Hippocampal formation (tissue), 2 donors: ENCODE data around the gene MAGI2.
"Not testable (repeated sequence)": the region's sequence is repeated elsewhere in the genome, so short reads cannot be mapped to it uniquely, and the experiment has no call there.

Experiments used
- DNase-seq, 2 donors: peaks; one replicate each; lab custom pipeline; 2025; lab: John Stamatoyannopoulos, UW

The MAGI2 gene

GRCh38 chr7:79157281-79157680, 296.2 kb downstream of the MAGI2 start:
- DNase-seq: no peak

GRCh38 chr7:79149831-79150230, 303.6 kb downstream of the MAGI2 start:
- DNase-seq: no peak

DNA sequence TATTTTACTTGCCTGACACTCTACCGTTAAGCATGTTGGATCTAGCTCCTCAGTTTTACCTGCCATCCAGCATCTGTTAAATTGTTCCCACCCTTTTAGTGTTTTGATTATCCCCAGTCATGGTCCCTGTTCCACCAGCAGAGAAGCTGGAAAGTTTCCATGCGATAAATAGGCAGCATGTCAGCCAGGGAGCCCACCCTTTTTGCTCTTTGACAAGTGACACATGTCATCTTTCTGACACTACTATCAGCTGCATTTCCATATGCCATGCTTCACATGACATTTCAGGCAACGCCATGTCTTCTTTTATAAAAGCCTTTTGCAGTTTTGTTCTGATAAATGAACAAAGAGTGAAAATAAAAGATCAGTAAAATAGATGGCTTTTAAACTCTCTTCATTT, 310.8 kb downstream of the MAGI2 start:
- no peak for DNase-seq

DNA sequence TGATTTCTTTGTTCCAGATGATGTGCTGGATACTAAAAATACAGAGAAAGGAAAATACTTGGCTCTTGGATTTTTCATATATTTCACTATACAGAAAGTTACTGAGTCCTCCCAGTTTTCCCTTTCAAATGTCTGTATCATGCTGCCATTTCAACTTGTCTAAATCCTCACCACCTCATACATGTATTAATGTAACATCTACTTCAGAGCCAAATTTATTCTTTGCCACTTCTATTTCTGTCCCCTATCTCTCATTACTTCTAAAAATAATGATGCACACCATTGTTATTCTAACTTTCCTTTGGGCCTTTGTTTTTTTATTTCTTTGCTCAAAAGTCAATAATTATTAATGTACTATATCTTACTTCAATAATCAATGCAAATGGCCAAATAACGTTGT, 312.2 kb downstream of the MAGI2 start:
- no peak for DNase-seq

GRCh38 chr7:79137942-79138341, 315.5 kb downstream of the MAGI2 start:
- DNase-seq: no peak

GRCh38 chr7:79132844-79133451, 320.5 kb downstream of the MAGI2 start:
- no peak for DNase-seq

- no peak for DNase-seq
These were observed 322.8 kb downstream of the MAGI2 start for GRCh38 chr7:79130715-79131114.

DNA sequence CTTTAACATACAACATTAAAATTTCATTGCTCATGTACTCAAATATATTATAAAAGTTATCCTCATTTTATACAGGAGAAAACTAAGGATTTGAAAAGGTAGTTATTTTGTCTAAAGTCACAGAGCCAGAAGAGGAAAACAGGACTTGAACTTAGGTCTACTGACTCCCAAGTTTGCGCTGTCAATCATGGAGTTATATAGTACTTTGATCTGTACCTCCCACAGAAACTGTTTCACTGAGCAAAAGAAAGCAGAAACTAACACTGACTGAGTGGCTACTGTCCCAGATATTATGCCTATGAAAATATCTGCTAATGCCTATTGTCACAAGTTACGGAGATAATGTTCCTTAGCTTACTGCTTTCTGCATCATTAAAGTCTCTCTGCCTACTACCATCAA, 329.1 kb downstream of the MAGI2 start:
- DNase-seq: no peak

- no peak for DNase-seq
These were observed 335.3 kb downstream of the MAGI2 start for GRCh38 chr7:79118143-79118542.

DNA sequence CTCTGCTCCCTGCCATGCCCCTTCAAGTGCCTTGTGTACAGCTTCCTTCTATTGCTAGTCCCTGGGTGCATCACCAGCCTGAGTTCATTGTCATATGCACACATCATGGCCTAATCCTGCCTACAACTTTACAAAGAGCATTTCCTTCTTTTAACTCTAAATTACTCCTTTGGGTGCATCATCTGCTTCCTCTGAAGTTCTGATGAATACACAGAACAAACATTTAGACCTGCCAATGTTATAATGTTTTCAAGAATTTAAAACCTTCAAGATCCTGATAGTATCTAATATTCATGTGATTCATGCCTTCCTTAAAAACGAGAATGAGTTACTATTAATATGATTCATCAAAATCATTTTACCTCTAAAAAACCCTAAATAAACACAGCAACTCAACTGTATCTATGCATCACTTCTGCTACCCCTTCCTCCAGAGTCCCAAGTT, 357.1 kb downstream of the MAGI2 start:
- no peak for DNase-seq

DNA sequence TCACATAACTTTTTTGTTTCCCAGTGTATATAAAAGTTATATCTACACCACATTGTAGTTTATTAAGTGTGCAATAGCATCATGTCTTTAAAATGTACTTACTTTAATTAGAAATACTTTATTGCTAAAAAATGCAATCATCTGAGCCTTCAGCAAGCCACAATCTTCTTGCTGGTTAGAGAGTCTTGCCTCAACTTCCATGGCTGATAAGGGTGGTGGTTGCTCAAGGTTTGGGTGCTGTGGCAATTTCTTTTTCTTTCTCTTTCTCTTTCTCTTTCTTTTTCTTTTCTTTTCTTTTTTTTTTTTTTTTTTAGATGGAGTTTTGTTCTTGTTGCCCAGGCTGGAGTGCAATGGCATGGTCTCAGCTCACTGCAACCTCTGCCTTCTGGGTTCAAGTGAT, 360.0 kb downstream of the MAGI2 start:
- DNase-seq: no peak

DNA sequence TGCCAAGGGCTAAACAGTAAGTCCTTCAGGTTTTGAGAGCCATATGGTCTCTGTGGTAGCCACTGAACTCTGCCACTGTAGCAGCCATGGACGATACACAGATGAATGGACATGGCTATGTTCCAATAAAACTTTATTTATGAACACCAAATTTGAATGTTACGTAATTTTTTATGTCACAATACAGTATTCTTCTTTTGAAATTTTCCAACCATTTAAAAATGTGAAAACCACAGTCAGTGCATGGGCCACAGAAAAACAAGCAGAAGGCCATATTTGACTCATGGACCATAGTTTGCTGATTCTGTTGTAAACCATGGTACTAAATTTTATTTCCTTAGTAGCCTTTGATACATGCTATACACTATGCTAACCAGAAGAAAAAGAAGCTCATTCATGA, 361.8 kb downstream of the MAGI2 start:
- DNase-seq: no peak

DNA sequence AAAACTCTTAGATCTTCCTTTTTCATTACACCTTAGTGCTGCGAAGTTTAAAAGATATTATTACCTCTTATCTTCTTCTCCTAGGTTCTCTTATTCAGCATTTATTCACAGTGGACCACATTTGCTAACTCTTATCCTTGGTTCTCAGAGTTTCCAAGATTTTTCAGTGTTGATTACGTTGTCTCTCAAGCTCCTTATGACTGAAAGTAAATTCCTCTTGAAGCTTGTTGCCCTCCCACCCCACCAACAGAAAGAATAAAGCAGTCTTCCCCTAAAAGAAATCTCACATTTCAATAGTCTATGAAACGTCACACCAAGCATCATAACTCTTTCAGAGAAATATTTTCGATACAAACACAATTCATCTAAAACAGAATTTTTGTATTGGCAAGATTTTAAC, 362.5 kb downstream of the MAGI2 start:
- no peak for DNase-seq

DNA sequence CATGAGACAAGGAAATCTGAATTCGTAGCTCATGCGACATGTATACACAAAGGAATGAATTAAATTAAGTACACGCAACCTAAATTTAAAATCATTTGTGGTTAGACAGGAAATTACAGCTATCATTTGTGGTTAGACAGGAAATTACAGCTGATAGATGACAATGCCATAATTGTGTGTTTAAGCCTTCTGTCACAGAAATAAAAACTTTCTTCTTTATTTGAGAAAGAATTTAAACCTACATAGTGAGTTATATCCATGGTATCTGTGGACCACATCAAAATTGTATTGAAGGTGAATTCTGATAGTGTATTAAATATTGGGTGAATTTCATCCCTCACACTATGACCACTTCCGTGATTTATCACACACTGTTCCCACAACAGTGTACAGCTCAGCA, 362.9 kb downstream of the MAGI2 start:
- no peak for DNase-seq

DNA sequence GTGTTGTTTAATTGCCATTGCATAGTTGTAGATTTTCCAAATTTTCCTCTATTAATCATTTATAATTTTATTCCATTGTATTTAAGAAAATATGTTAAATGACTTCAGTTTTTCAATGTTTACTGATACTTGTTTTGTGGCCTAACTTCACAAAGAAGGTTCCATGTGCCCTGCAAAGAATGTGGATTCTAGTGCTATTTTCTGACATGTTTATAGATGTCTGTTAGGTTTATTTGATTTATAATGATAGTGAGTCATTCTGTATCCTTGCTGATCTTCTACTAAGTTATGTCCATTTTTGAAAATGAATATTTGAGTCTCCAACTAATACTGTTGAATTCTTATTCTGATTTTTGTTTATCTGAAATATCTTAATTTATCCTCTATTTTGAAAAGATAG, 369.0 kb downstream of the MAGI2 start:
- no peak for DNase-seq

GRCh38 chr7:79079919-79080554, 373.4 kb downstream of the MAGI2 start:
- DNase-seq: no peak

DNA sequence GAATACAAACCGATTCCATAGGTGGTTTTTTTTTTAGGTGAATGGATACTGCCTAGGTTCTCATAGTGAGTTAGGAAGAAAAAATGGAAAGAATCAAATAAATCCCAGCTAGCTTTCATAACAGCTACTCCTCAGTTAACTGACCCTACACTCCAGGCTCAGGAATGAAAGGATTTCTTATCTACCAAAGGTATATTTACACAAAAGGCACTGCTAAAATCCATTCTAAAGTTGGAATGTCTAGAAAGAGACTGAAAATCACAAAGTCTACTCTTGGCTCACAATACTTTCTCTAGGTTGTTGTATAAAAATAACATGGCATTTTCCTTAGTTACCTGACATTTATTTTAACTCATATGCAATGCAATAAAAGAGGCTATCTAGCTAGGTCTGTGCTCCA, 375.2 kb downstream of the MAGI2 start:
- DNase-seq: no peak

GRCh38 chr7:79071187-79071586, 382.3 kb downstream of the MAGI2 start:
- not testable (repeated sequence) for DNase-seq

GRCh38 chr7:79064187-79064823, 389.2 kb downstream of the MAGI2 start:
- DNase-seq: no peak

DNA sequence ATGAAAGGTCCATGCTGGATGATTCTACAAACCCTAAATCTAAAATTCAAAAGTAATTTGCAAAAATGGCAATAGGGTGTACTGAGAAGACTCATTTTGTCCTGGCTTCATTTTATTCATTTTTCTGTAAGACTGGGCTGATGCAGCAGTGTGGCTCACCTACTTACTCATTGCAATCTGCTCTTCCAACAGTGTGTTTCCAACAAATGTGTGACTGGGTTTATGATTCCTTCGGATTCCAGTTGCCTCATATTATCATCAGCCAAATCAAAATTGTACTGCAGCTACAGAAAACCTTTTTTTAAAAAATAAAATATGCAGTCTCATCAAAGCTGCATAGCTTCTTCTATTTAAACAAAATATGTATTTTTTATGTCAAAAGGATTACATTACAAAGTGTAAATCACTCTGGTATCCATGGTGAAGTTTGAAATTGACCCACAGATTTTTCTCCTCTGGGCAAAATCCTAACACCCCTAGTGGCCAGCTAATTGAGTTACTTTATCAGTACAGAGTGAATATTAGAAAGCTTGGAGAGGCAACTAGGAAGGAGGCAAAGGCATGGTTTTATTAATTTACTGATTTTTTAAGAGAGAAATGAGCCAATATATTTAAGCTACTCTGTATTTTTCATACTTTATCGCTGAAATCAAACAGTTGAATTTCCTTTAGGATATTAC, 390.3 kb downstream of the MAGI2 start:
- DNase-seq: peak in 1 of 2 donors; percentile 34

DNA sequence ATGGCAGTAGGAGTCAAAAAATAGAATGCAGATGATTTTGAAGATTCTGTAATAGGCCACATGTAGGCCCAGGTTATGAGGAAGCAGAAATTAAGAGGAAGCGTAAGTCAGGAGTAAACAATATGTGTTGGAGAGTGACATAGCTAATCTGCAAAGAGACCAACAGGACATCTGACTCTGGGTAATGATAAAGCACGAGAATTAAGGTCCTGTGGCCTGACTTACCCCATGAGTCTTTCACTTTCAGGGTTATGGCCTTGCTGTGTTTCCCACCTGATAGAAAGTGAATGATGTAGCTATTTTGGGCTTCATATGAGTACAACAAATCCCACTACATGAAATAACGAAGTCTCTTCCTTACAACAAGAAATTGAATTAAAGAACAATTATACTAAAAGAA, 393.0 kb downstream of the MAGI2 start:
- no peak for DNase-seq

DNA sequence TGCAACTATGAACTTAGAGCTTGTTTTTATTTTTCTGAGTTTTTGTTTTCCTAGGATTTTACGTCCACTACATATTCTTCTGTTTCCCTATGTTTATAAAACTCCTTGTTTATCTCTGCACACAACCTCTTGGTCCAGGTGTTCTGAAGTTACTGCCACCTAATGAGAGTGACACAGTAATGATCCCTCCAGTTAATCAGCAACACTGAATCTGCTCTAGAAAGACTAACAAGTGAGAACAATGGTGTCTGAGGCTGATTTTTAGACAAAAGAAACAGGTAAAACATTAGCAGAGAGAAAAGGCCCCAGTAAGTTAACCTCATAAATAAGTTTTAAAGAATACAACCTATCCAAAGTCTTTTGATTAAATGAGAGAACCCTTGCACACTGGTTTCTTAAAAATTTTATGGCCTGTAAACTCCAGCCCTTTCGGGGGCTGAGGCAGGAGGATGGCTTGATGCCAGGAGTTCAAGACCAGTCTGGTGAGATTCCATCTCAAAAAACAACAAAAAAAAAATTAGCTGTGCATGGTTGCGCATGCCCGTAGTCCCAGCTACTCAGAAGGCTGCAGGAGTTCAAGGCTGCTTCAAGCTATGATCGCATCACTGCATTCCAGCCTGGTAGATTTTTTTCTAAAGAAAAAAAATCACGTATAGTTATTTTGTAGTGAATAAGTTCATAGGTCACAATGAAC, 397.6 kb downstream of the MAGI2 start:
- no peak for DNase-seq
